ENCODE data around the gene BSN.

- no peak for TF ChIP-seq EP300 (IDR thresholded peaks at IDR 0.05)
- no peak for TF ChIP-seq USF2 (IDR thresholded peaks at IDR 0.05)
- TF ChIP-seq CTCF (IDR thresholded peaks at IDR 0.05): no peak
- TF ChIP-seq POLR2AphosphoS2 (conservative IDR thresholded peaks at IDR 0.05; ENCODE audit: low read length): no peak
- no peak for TF ChIP-seq MAFK (IDR thresholded peaks at IDR 0.05; ENCODE audit: partially characterized antibody)
- no peak for TF ChIP-seq REST (IDR thresholded peaks at IDR 0.05)
- TF ChIP-seq MYC (IDR thresholded peaks at IDR 0.05; ENCODE audit: borderline replicate concordance, low read length): no peak
Observed at GRCh38 chr3:49715611-49716121, 161.4 kb downstream of the BSN start.
